HEK293T (cell line): ENCODE measurements around the gene SH3BP4.

Experiments used
- ARNT ChIP-seq: fragments of 450-650 bp; IDR thresholded peaks from 2 replicates; pipeline ENCODE4 v1.6.1; 2017; ENCODE audit warnings: mild to moderate bottlenecking
- FOXK2 ChIP-seq: fragments of 450-650 bp; IDR thresholded peaks from 2 replicates; pipeline ENCODE4 v1.6.1; 2016; ENCODE audit warnings: mild to moderate bottlenecking
- FOXM1 ChIP-seq: fragments of 450-650 bp; IDR thresholded peaks from 2 replicates; pipeline ENCODE4 v1.6.1; 2017; ENCODE audit warnings: mild to moderate bottlenecking, borderline replicate concordance
- L3MBTL2 ChIP-seq: fragments of 450-650 bp; conservative IDR thresholded peaks from 2 replicates; pipeline ENCODE4 v1.6.1; 2016; ENCODE audit warnings: mild to moderate bottlenecking
- NFRKB ChIP-seq: fragments of 450-650 bp; IDR thresholded peaks from 2 replicates; pipeline ENCODE4 v1.6.1; 2016; ENCODE audit warnings: mild to moderate bottlenecking, moderate library complexity
- SUZ12 ChIP-seq: fragments of 450-650 bp; IDR thresholded peaks from 2 replicates; pipeline ENCODE4 v1.6.1; 2016; ENCODE audit warnings: mild to moderate bottlenecking
- TARDBP ChIP-seq: fragments of 450-650 bp; IDR thresholded peaks from 2 replicates; pipeline ENCODE4 v1.6.1; 2016
- TF ChIP-seq, protein P1 (sequence below): fragments of 450-650 bp; IDR thresholded peaks from 2 replicates; pipeline ENCODE4 v1.6.1; 2016

DNA sequence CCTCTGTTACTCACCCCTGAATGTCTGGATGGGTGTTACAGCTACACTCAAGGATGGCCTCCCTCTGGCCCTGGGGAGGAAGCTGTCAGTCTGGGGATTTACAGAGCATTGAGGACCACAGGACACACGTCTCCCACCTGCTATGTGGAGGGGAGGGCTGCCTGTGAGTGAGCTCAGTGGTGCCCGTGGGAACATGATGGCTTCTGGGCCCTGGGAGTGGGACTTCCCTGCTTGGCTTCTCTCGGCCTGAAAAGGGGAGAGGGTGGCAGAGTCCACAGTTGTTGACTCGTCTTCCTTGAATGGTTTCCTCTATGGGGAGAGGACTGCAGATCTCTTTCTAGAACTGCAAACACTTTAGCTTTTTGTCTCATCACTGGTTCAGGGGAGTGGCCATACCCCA is 79.1 kb downstream of the SH3BP4 start:
- TF ChIP-seq, protein P1, sequence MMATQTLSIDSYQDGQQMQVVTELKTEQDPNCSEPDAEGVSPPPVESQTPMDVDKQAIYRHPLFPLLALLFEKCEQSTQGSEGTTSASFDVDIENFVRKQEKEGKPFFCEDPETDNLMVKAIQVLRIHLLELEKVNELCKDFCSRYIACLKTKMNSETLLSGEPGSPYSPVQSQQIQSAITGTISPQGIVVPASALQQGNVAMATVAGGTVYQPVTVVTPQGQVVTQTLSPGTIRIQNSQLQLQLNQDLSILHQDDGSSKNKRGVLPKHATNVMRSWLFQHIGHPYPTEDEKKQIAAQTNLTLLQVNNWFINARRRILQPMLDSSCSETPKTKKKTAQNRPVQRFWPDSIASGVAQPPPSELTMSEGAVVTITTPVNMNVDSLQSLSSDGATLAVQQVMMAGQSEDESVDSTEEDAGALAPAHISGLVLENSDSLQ, result no peak
- TF ChIP-seq FOXM1, result no peak
- no peak for TF ChIP-seq FOXK2
- TF ChIP-seq ARNT, result no peak
- TF ChIP-seq L3MBTL2, result no peak
- no peak for TF ChIP-seq SUZ12
- no peak for TF ChIP-seq TARDBP
- no peak for TF ChIP-seq NFRKB
